ENCODE measurements around the gene RPL28.
"Not testable (repeated sequence)": the region's sequence is repeated elsewhere in the genome, so short reads cannot be mapped to it uniquely, and the experiment has no call there.

The RPL28 gene

GRCh38 chr19:55421281-55421680, 35.5 kb downstream of the RPL28 start:
- in situ Hi-C loops (cut with MboI; ENCODE audit: low sequenced_read_pairs), result not testable (repeated sequence)

- in situ Hi-C loops (cut with MboI; ENCODE audit: low sequenced_read_pairs), result no loop called here
Observed at GRCh38 chr19:55423225-55424005, 37.7 kb downstream of the RPL28 start.

- in situ Hi-C loops (cut with MboI; ENCODE audit: low sequenced_read_pairs), result no loop called here
Observed at GRCh38 chr19:55424518-55424917, 38.8 kb downstream of the RPL28 start.

GRCh38 chr19:55426042-55426441, 40.3 kb downstream of the RPL28 start:
- in situ Hi-C loops (cut with MboI; ENCODE audit: low sequenced_read_pairs), result no loop called here

GRCh38 chr19:55431183-55431582, 45.5 kb downstream of the RPL28 start:
- in situ Hi-C loops (cut with MboI; ENCODE audit: low sequenced_read_pairs), result no loop called here

GRCh38 chr19:55432241-55432959, 46.7 kb downstream of the RPL28 start:
- in situ Hi-C loops (cut with MboI; ENCODE audit: low sequenced_read_pairs), result no loop called here

- in situ Hi-C loops (cut with MboI; ENCODE audit: low sequenced_read_pairs), result no loop called here
Observed at GRCh38 chr19:55433292-55433691, 47.6 kb downstream of the RPL28 start.

GRCh38 chr19:55434356-55434919, 48.7 kb downstream of the RPL28 start:
- in situ Hi-C loops (cut with MboI; ENCODE audit: low sequenced_read_pairs), result no loop called here

- in situ Hi-C loops (cut with MboI; ENCODE audit: low sequenced_read_pairs), result no loop called here
Observed at GRCh38 chr19:55435020-55435419, 49.3 kb downstream of the RPL28 start.

- in situ Hi-C loops (cut with MboI; ENCODE audit: low sequenced_read_pairs), result no loop called here
Observed at GRCh38 chr19:55436847-55437246, 51.1 kb downstream of the RPL28 start.

GRCh38 chr19:55437410-55437809, 51.7 kb downstream of the RPL28 start:
- in situ Hi-C loops (cut with MboI; ENCODE audit: low sequenced_read_pairs), result no loop called here

- in situ Hi-C loops (cut with MboI; ENCODE audit: low sequenced_read_pairs), result no loop called here
Observed at GRCh38 chr19:55439052-55439451, 53.3 kb downstream of the RPL28 start.

- in situ Hi-C loops (cut with MboI; ENCODE audit: low sequenced_read_pairs), result no loop called here
Observed at GRCh38 chr19:55440411-55441105, 54.8 kb downstream of the RPL28 start.

- in situ Hi-C loops (cut with MboI; ENCODE audit: low sequenced_read_pairs), result no loop called here
Observed at GRCh38 chr19:55441319-55441691, 55.6 kb downstream of the RPL28 start.

GRCh38 chr19:55441692-55442321, 56.1 kb downstream of the RPL28 start:
- in situ Hi-C loops (cut with MboI; ENCODE audit: low sequenced_read_pairs), result no loop called here

- in situ Hi-C loops (cut with MboI; ENCODE audit: low sequenced_read_pairs), result no loop called here
Observed at GRCh38 chr19:55442372-55442961, 56.7 kb downstream of the RPL28 start.

GRCh38 chr19:55443045-55443823, 57.5 kb downstream of the RPL28 start, which contains the start of gene SHISA7:
Gene SHISA7, minus strand, starts transcription at chr19:55443300. Its CDS starts 437 bp downstream, at chr19:55442863.
- in situ Hi-C loops (cut with MboI; ENCODE audit: low sequenced_read_pairs), result no loop called here

GRCh38 chr19:55443824-55444480, 58.2 kb downstream of the RPL28 start:
- in situ Hi-C loops (cut with MboI; ENCODE audit: low sequenced_read_pairs), result no loop called here

GRCh38 chr19:55444646-55445045, 58.9 kb downstream of the RPL28 start:
- in situ Hi-C loops (cut with MboI; ENCODE audit: low sequenced_read_pairs), result no loop called here
